ENCODE results near the gene ICAM4. TPM values are rescaled to one million over a fixed set of nuclear protein-coding genes. Genes with fewer than 3 reads are reported as not detected.

The ICAM4 gene
- total and polyA plus RNA-seq, 9 of the 15 experiments (the other 6 are each of a cell fraction or from before 2014, with no cell fraction given): 14.1 to 86.1 (median 29.6) TPM

DNA sequence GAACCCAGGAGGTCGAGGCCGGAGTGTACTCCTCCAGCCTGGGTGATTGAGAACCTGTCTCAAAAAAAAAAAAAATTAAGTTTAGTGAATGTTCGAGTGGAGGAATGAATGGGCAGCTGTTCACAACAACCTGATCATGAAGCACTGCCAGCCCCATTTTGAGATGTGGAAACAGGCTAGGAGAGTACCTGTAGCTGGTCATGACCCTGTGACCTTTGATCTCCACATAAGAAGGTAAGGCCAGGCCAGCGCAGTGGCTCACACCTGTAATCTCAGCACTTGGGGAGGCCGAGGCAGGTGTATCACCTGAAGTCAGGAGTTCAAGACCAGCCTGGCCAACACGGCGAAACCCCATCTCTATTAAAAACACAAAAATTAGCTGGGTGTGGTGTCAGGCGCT lies 39.0 kb downstream of the ICAM4 start:
- TF ChIP-seq TEAD1 (CRISPR knock-in tag; IDR thresholded peaks at IDR 0.05) (no peak), KLF10 (CRISPR knock-in tag; IDR thresholded peaks at IDR 0.05) (no peak)
- in situ Hi-C loops (cut with MboI) (no loop called here), intact Hi-C loops (cut with micrococcal nuclease) (no loop called here)
- Histone ChIP-seq H3K9ac (ENCODE audit: insufficient read depth in 1 of 2, low read depth in 2 of 2, low read length in 2 of 2) (no peak overlapping the region), H3K79me2 (ENCODE audit: control insufficient read depth, insufficient read depth, low read length) (peaks cover 34% of the 10 kb centered on the region), H4K20me1 (replicated peaks; ENCODE audit: control insufficient read depth, insufficient read depth, low read length) (no peaks in the 10 kb centered on the region), H3K36me3 (ENCODE audit: control insufficient read depth, insufficient read depth, low read length) (peaks cover 98% of the 10 kb centered on the region), H3K27me3 (ENCODE audit: control insufficient read depth in 2 of 2, insufficient read depth in 2 of 2, low read length in 2 of 2) (no peaks in the 10 kb centered on the region), H3K9me1 (ENCODE audit: control insufficient read depth, insufficient read depth, low read length) (no peaks in the 10 kb centered on the region), H3K27ac (ENCODE audit: extremely low read depth, low read depth, low read length) (no peak overlapping the region), H3K9me3 (replicated peaks; ENCODE audit: control insufficient read depth, insufficient read depth, low read depth, low read length) (no peaks in the 10 kb centered on the region), H3K4me2 (ENCODE audit: insufficient read depth, low read length) (no peak overlapping the region), H3K4me3 (no peak overlapping the region), H3K4me1 (replicated peaks in 1 of 2; ENCODE audit: control insufficient read depth in 2 of 2, insufficient read depth in 2 of 2, low read length in 2 of 2) (peaks cover 0 to 45% of the 10 kb centered on the region in 2 experiments; a peak in 2 of 5 replicates), H2AFZ (ENCODE audit: low read depth, low read length) (no peak overlapping the region)
- 91% methylated on average over 8 of the region's 8 CpGs for WGBS (ENCODE audit: insufficient coverage, low coverage, missing lambda C conversion rate)
- POLR2A ChIA-PET: interaction anchor here (0.6 to 1.9 kb wide), 4 partner anchors 9 to 75 kb away, joined by 3 to 10 read pairs (median 3); partner anchors contain the start of gene FDX2
- FAIRE-seq (no peak), ATAC-seq (no peak), DNase-seq (ENCODE audit: extremely low read depth in 1 of 4, low spot score in 3 of 4) (no peak)
- no TSS peak for BruUV-seq (replicated peaks)
- CTCF ChIA-PET (ENCODE audit: low intra/inter-chr PET ratio): no interaction called here

GRCh38 chr19:10327793-10328192 lies 41.0 kb downstream of the ICAM4 start:
- Histone ChIP-seq H4K20me1 (replicated peaks; ENCODE audit: control insufficient read depth, insufficient read depth, low read length) (peaks cover 8% of the 10 kb centered on the region; the same call in 1 of the 2 replicates), H3K4me1 (replicated peaks in 1 of 2; ENCODE audit: control insufficient read depth in 2 of 2, insufficient read depth in 2 of 2, low read length in 2 of 2) (peaks cover 7 to 36% of the 10 kb centered on the region in 2 experiments; a peak in 4 of 5 replicates), H3K9ac (ENCODE audit: insufficient read depth in 1 of 2, low read depth in 2 of 2, low read length in 2 of 2) (peak overlapping the region in 1 of 2 experiments; percentile 32; a peak in 2 of 4 replicates), H3K4me3 (no peak overlapping the region), H3K79me2 (ENCODE audit: control insufficient read depth, insufficient read depth, low read length) (peaks cover 53% of the 10 kb centered on the region), H2AFZ (ENCODE audit: low read depth, low read length) (no peak overlapping the region), H3K9me1 (ENCODE audit: control insufficient read depth, insufficient read depth, low read length) (no peaks in the 10 kb centered on the region), H3K27ac (ENCODE audit: extremely low read depth, low read depth, low read length) (no peak overlapping the region), H3K36me3 (ENCODE audit: control insufficient read depth, insufficient read depth, low read length) (peaks cover 92% of the 10 kb centered on the region), H3K4me2 (ENCODE audit: insufficient read depth, low read length) (no peak overlapping the region), H3K9me3 (replicated peaks; ENCODE audit: control insufficient read depth, insufficient read depth, low read depth, low read length) (no peaks in the 10 kb centered on the region), H3K27me3 (ENCODE audit: control insufficient read depth in 2 of 2, insufficient read depth in 2 of 2, low read length in 2 of 2) (no peaks in the 10 kb centered on the region)
- POLR2A ChIA-PET: interaction anchor here (0.6 to 1.8 kb wide), 4 partner anchors 9 to 29 kb away, joined by 3 to 7 read pairs (median 4); no protein-coding TSS in a partner anchor
- no peak for DNase-seq (ENCODE audit: extremely low read depth in 1 of 4, low spot score in 3 of 4)
- no peak for ATAC-seq
- intact Hi-C loops (cut with micrococcal nuclease): no loop called here
- no peak for TF ChIP-seq TSC22D4 (tag; IDR thresholded peaks at IDR 0.05)
- no peak for TF ChIP-seq ARID4B (CRISPR knock-in tag; IDR thresholded peaks at IDR 0.05)
- TF ChIP-seq RB1 (IDR thresholded peaks at IDR 0.05; ENCODE audit: low read depth): no peak
- no peak for TF ChIP-seq CBX1 (IDR thresholded peaks at IDR 0.05; ENCODE audit: low read depth)
- TF ChIP-seq ZNF354B (CRISPR knock-in tag; IDR thresholded peaks at IDR 0.05): no peak
- no peak for TF ChIP-seq PTBP1 (IDR thresholded peaks at IDR 0.05; ENCODE audit: low read depth, low read length)
- no peak for TF ChIP-seq NEUROD1 (IDR thresholded peaks at IDR 0.05; ENCODE audit: borderline replicate concordance, low read depth, low read length, partially characterized antibody)
- TF ChIP-seq COPS2 (conservative IDR thresholded peaks at IDR 0.05): no peak
- TF ChIP-seq XRCC5 (IDR thresholded peaks at IDR 0.05; ENCODE audit: low read depth, low read length): no peak
- BruUV-seq (replicated peaks): no TSS peak
- in situ Hi-C loops (cut with MboI): no loop called here
- WGBS (ENCODE audit: insufficient coverage, low coverage, missing lambda C conversion rate): 93% methylated on average over 7 of the region's 7 CpGs
- FAIRE-seq: no peak
- CTCF ChIA-PET (ENCODE audit: low intra/inter-chr PET ratio): no interaction called here
